K562 (cell line): ENCODE measurements around the gene LIN28A. TPM values are rescaled to one million over a fixed set of nuclear protein-coding genes. Genes with fewer than 3 reads are reported as not detected.

Experiments
- ATAC-seq: fragments of 200-7000 bp; cut with Tn5 transposase; 3 replicates; pipeline ENCODE4 v1.9.1; 2020; ENCODE audit warnings: moderate library complexity
- BruUV-seq: library from RNA; stranded (reverse); fragments of 400-500 nt; replicated peaks from 2 replicates; lab custom pipeline; 2021; lab: Mats Ljungman, UMichigan
- CTCF ChIA-PET: fragments of 300-600 bp; formaldehyde crosslinking; extraction: SDS; loops from one replicate; lab custom pipeline; 2021; ENCODE audit warnings: low intra/inter-chr PET ratio; lab: Yijun Ruan, JAX
- POLR2A ChIA-PET: fragments of 300-600, 350-650 bp; sonication (Branson Sonifier 250); formaldehyde crosslinking; extraction: SDS; loops from one replicate; lab custom pipeline; 2021; ENCODE audit warnings: antibody characterized with exemption, inconsistent platforms; lab: Yijun Ruan, JAX
- DNase-seq, 4 experiments: peaks; one replicate each; pipeline versions ENCODE4 v3.0.0 to v3.0.0-alpha.2; 2011 to 2018; ENCODE audit warnings: low spot score in 3 of 4, mixed read lengths in 3 of 4; ENCODE audit errors: extremely low read depth in 1 of 4
- FAIRE-seq: peaks from 2 replicates; lab custom pipeline; 2011; peaks lifted over from hg19 to GRCh38; lab: Jason Lieb, UNC
- H2AFZ ChIP-seq: 2 replicates; pipeline ENCODE4 v1.6.0; 2011; ENCODE audit warnings: low read depth, low read length, control low read depth, inconsistent platforms
- H3K27ac ChIP-seq: fragments of 200-600 bp; 3 replicates; pipeline ENCODE4 v1.8.0; 2011; ENCODE audit warnings: low read depth, mild to moderate bottlenecking, control low read depth, inconsistent platforms, low read length, moderate library complexity, mixed read lengths; ENCODE audit errors: extremely low read depth
- H3K27me3 ChIP-seq, 2 experiments: fragments of 300-600 bp in 1 of 2; 2 replicates in 1 of 2; 3 replicates in 1 of 2; pipeline versions ENCODE4 v1.6.0 to v1.8.0; 2011; ENCODE audit warnings: inconsistent platforms in 2 of 2, low read length in 2 of 2, mild to moderate bottlenecking in 1 of 2, mixed read lengths in 1 of 2, moderate library complexity in 1 of 2; ENCODE audit not compliant: control insufficient read depth in 2 of 2, insufficient read depth in 2 of 2
- H3K36me3 ChIP-seq: fragments of 300-600 bp; 3 replicates; pipeline ENCODE4 v1.8.0; 2011; ENCODE audit warnings: mild to moderate bottlenecking, low read length, inconsistent platforms; ENCODE audit not compliant: control insufficient read depth, insufficient read depth
- H3K4me1 ChIP-seq, 2 experiments: fragments of 200-600 bp in 1 of 2; replicated peaks in 1 of 2; 2 replicates in 1 of 2; 3 replicates in 1 of 2; pipeline versions ENCODE4 v1.5.1 to v1.8.0; 2011; ENCODE audit warnings: inconsistent platforms in 2 of 2, low read length in 2 of 2, mild to moderate bottlenecking in 1 of 2, mixed read lengths in 1 of 2, moderate library complexity in 1 of 2; ENCODE audit not compliant: control insufficient read depth in 2 of 2, insufficient read depth in 2 of 2
- H3K4me2 ChIP-seq: 2 replicates; pipeline ENCODE4 v1.6.1; 2011; ENCODE audit warnings: low read length, control low read depth, inconsistent platforms, mixed read lengths; ENCODE audit not compliant: insufficient read depth
- H3K4me3 ChIP-seq: fragments of 200-600 bp; sonication (generic), shearing (Covaris generic); 2 replicates; pipeline ENCODE4 v1.5.1; 2016; ENCODE audit warnings: control low read depth, inconsistent platforms
- H3K79me2 ChIP-seq: fragments of 200-600 bp; 3 replicates; pipeline ENCODE4 v1.8.0; 2011; ENCODE audit warnings: low read length, inconsistent platforms; ENCODE audit not compliant: control insufficient read depth, insufficient read depth
- H3K9ac ChIP-seq, 2 experiments: 2 replicates each; pipeline versions ENCODE4 v1.6.0 to v1.6.1; 2011; ENCODE audit warnings: low read depth in 2 of 2, low read length in 2 of 2, control low read depth in 1 of 2, inconsistent platforms in 1 of 2, mild to moderate bottlenecking in 1 of 2, mixed read lengths in 1 of 2; ENCODE audit not compliant: insufficient read depth in 1 of 2
- H3K9me1 ChIP-seq: one replicate; pipeline ENCODE4 v1.6.0; 2011; ENCODE audit warnings: inconsistent platforms, mild to moderate bottlenecking, low read length, moderate library complexity; ENCODE audit not compliant: control insufficient read depth, insufficient read depth
- H3K9me3 ChIP-seq: replicated peaks from 2 replicates; pipeline ENCODE4 v1.5.1; 2011; ENCODE audit warnings: low read depth, low read length, inconsistent platforms; ENCODE audit not compliant: control insufficient read depth, insufficient read depth
- H4K20me1 ChIP-seq: replicated peaks from 2 replicates; pipeline ENCODE4 v1.6.1; 2011; ENCODE audit warnings: low read length, inconsistent platforms, mixed read lengths; ENCODE audit not compliant: control insufficient read depth, insufficient read depth
- ARNT ChIP-seq, 2 experiments: fragments of 450-650 bp; IDR thresholded peaks; 2 replicates each; pipeline ENCODE4 v1.6.1; 2016; ENCODE audit warnings: mild to moderate bottlenecking in 1 of 2
- ASH1L ChIP-seq: fragments of 450-650 bp; IDR thresholded peaks from 2 replicates; pipeline ENCODE4 v1.6.1; 2018; ENCODE audit warnings: borderline replicate concordance, mild to moderate bottlenecking, low read depth; ENCODE audit not compliant: partially characterized antibody
- BCOR ChIP-seq: fragments of 450-650 bp; IDR thresholded peaks from 2 replicates; pipeline ENCODE4 v1.6.1; 2016
- CC2D1A ChIP-seq: fragments of 450-650 bp; IDR thresholded peaks from 2 replicates; pipeline ENCODE4 v1.6.1; 2017; ENCODE audit warnings: mild to moderate bottlenecking
- ELF1 ChIP-seq: fragments of 200-800 bp; sonication (Bioruptor generic); IDR thresholded peaks from 2 replicates; pipeline ENCODE4 v1.6.1; 2016; ENCODE audit warnings: missing genetic modification characterization, missing compliant biosample characterization
- EWSR1 ChIP-seq: fragments of 450-650 bp; IDR thresholded peaks from 2 replicates; pipeline ENCODE4 v1.6.1; 2018; ENCODE audit warnings: borderline replicate concordance, mild to moderate bottlenecking, low read depth, moderate library complexity; ENCODE audit not compliant: partially characterized antibody
- HDAC1 ChIP-seq, 2 experiments: fragments of 450-650 bp; IDR thresholded peaks; 2 replicates each; pipeline ENCODE4 v1.6.1; 2016 to 2017; ENCODE audit warnings: inconsistent platforms in 1 of 2, mild to moderate bottlenecking in 1 of 2, moderate library complexity in 1 of 2
- HDAC2 ChIP-seq: fragments of 450-650 bp; IDR thresholded peaks from 2 replicates; pipeline ENCODE4 v1.6.1; 2016; ENCODE audit warnings: mild to moderate bottlenecking
- HDAC8 ChIP-seq: fragments of 450-650 bp; IDR thresholded peaks from 2 replicates; pipeline ENCODE4 v1.6.1; 2016; ENCODE audit warnings: mild to moderate bottlenecking, missing genetic modification characterization, moderate library complexity, missing compliant biosample characterization
- ILF3 ChIP-seq: fragments of 450-650 bp; IDR thresholded peaks from 2 replicates; pipeline ENCODE4 v1.6.1; 2018; ENCODE audit warnings: antibody characterized with exemption, mild to moderate bottlenecking, moderate library complexity, borderline replicate concordance
- ILK ChIP-seq: fragments of 450-650 bp; IDR thresholded peaks from 2 replicates; pipeline ENCODE4 v1.6.1; 2016; ENCODE audit warnings: missing genetic modification characterization, low read depth, mild to moderate bottlenecking, missing compliant biosample characterization, moderate library complexity, borderline replicate concordance
- KDM1A ChIP-seq, 2 experiments: fragments of 450-650 bp; IDR thresholded peaks; 2 replicates each; pipeline ENCODE4 v1.6.1; 2016; ENCODE audit warnings: mild to moderate bottlenecking in 2 of 2
- KHSRP ChIP-seq: fragments of 450-650 bp; IDR thresholded peaks from 2 replicates; pipeline ENCODE4 v1.6.1; 2017
- MED1 ChIP-seq: sonication (generic); formaldehyde crosslinking; IDR thresholded peaks from 2 replicates; pipeline ENCODE4 v1.8.1; 2023; ENCODE audit warnings: missing genetic modification reagents, borderline replicate concordance
- PHF20 ChIP-seq: fragments of 450-650 bp; IDR thresholded peaks from 2 replicates; pipeline ENCODE4 v1.6.1; 2018; ENCODE audit not compliant: partially characterized antibody
- POLR2B ChIP-seq: fragments of 450-650 bp; IDR thresholded peaks from 2 replicates; pipeline ENCODE4 v1.6.1; 2018; ENCODE audit warnings: low read depth; ENCODE audit not compliant: partially characterized antibody
- RBM25 ChIP-seq: fragments of 200-400 bp; formaldehyde crosslinking; IDR thresholded peaks from 2 replicates; pipeline ENCODE4 v1.6.1; 2018; ENCODE audit warnings: low read length, low read depth, moderate library complexity; ENCODE audit not compliant: severe bottlenecking
- SMARCA5 ChIP-seq: fragments of 450-650 bp; IDR thresholded peaks from 2 replicates; pipeline ENCODE4 v1.6.1; 2016
- SP1 ChIP-seq: sonication (generic); formaldehyde crosslinking; IDR thresholded peaks from 2 replicates; pipeline ENCODE4 v1.8.1; 2022; ENCODE audit warnings: mild to moderate bottlenecking, missing genetic modification reagents
- STAT5A ChIP-seq: IDR thresholded peaks from 2 replicates; pipeline ENCODE4 v1.6.1; 2012; ENCODE audit warnings: low read length, inconsistent platforms, borderline replicate concordance
- YY1 ChIP-seq, 3 experiments: IDR thresholded peaks; 2 replicates each; pipeline ENCODE4 v1.6.1; 2011; ENCODE audit warnings: low read length in 2 of 3, mild to moderate bottlenecking in 2 of 3, moderate library complexity in 2 of 3, borderline replicate concordance in 1 of 3, control low read depth in 1 of 3, low read depth in 1 of 3; ENCODE audit not compliant: insufficient read depth in 3 of 3, insufficient replicate concordance in 2 of 3, control insufficient read depth in 1 of 3, insufficient read length in 1 of 3; ENCODE audit errors: extremely low read depth in 1 of 3
- ZBTB9 ChIP-seq: fragments of 450-650 bp; formaldehyde crosslinking; IDR thresholded peaks from 2 replicates; pipeline ENCODE4 v1.4.0; 2020; ENCODE audit warnings: mild to moderate bottlenecking, moderate library complexity
- ZNF146 ChIP-seq: IDR thresholded peaks from one replicate; pipeline ENCODE4 v1.6.1; 2018; ENCODE audit warnings: missing compliant biosample characterization; ENCODE audit not compliant: unreplicated experiment
- ZNF583 ChIP-seq: fragments of 250-450 bp; sonication (Bioruptor Pico); IDR thresholded peaks from 2 replicates; pipeline ENCODE4 v1.4.0; 2020
- WGBS: fragments of 100-300 bp; shearing (Covaris generic); methylation state at CpG from one replicate; pipeline ENCODE4 v1.1.6; 2016; ENCODE audit warnings: low coverage, mixed read lengths; ENCODE audit not compliant: insufficient coverage; ENCODE audit errors: missing lambda C conversion rate; 5-methylcytosine and 5-hydroxymethylcytosine counted together
- in situ Hi-C: fragments of 300-500 bp; cut with MboI; formaldehyde crosslinking; loops from 4 replicates; pipeline ENCODE4 v1.15.0; 2018; ENCODE audit warnings: inconsistent platforms, mixed read lengths
- intact Hi-C: fragments of 100-400 bp; cut with micrococcal nuclease; formaldehyde crosslinking; loops from 2 replicates; pipeline ENCODE4 v1.14.2; 2022
- polyA plus RNA-seq, 8 experiments: library from polyadenylated mRNA; depleted of rRNA in 4 of 8; stranded (reverse) in 5 of 8; unstranded in 3 of 8; fragments of >200 nt; fragmentation: Nextera tagmentation in 2 of 8; fragmentation: Illumina TruSeq in 1 of 8; extraction: Ambion mirVana in 2 of 8; extraction: Trizol in 1 of 8; gene quantifications; 2 replicates each; pipeline versions ENCODE4 v1.2.1 to v1.2.3, GENCODE V29; 2011 to 2014; ENCODE audit warnings: inconsistent platforms in 1 of 8, missing spikeins in 1 of 8
- total RNA-seq, 7 experiments: library from RNA; depleted of rRNA in 6 of 7; stranded (reverse); fragments of >200 nt in 6 of 7; fragmentation: Illumina TruSeq in 2 of 7; extraction: Trizol in 2 of 7; gene quantifications; 2 replicates each; pipeline versions ENCODE4 v1.2.1 to v1.2.3, GENCODE V29; 2011 to 2021; ENCODE audit warnings: low replicate concordance in 1 of 7

The LIN28A gene
- total and polyA plus RNA-seq, 9 of the 15 experiments (the other 6 are each of a cell fraction or from before 2014, with no cell fraction given) = 0.80 to 5.4 (median 3.9) TPM

DNA sequence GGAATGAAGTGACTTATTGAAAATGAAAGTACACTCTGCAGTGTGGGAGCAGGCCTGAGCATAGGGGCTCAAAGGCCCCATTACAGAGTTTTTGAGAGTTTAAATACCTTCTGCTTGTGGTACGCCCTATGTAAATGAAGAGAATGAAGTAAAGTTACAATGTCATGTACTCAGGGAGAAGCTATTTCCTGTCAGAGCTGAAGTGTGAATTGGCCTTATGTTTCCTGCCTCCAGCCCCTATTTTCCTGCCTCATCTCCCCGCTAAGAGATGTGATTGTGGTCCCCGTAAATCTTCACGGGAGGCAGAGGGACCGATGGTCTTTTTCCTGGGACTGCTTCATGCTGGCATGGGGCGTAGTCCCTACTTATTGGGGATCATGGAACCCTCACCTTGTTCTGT lies 35.5 kb upstream of the LIN28A start (continued):
- TF ChIP-seq ZBTB9 (CRISPR knock-in tag) (no peak), MED1 (CRISPR knock-in tag) (no peak), STAT5A (no peak), ILF3 (no peak), YY1 (IDR thresholded peaks at IDR 0.05; ENCODE audit: borderline replicate concordance in 1 of 3, control insufficient read depth in 1 of 3, extremely low read depth in 1 of 3, insufficient read depth in 3 of 3, insufficient read length in 1 of 3, insufficient replicate concordance in 2 of 3, low read depth in 1 of 3, low read length in 2 of 3) (no peak), ILK (tag) (no peak)

GRCh38 chr1:26376050-26376449 lies 34.6 kb upstream of the LIN28A start:
- 93% methylated on average over 4 of the region's 4 CpGs for WGBS
- ATAC-seq = no peak
- DNase-seq = no peak
- Histone ChIP-seq H3K9me3 (peaks cover under 1% of the 10 kb centered on the region; the same call in 1 of the 2 replicates), H3K27me3 (no peaks in the 10 kb centered on the region), H3K79me2 (no peaks in the 10 kb centered on the region), H3K9ac (no peak overlapping the region), H4K20me1 (no peaks in the 10 kb centered on the region), H3K9me1 (no peaks in the 10 kb centered on the region), H3K4me3 (no peak overlapping the region), H3K36me3 (no peaks in the 10 kb centered on the region), H3K4me2 (no peak overlapping the region), H2AFZ (no peak overlapping the region), H3K4me1 (peaks cover 28 to 41% of the 10 kb centered on the region in 2 experiments), H3K27ac (no peak overlapping the region)
- intact Hi-C loops = no loop called here
- no TSS peak for BruUV-seq
- ChIA-PET CTCF (no interaction called here), POLR2A (no interaction called here)
- no peak for FAIRE-seq
- in situ Hi-C loops = no loop called here
- TF ChIP-seq CC2D1A (no peak), RBM25 (peak; percentile 55), ELF1 (tag) (no peak), STAT5A (no peak), HDAC1 (IDR thresholded peaks at IDR 0.05) (0 out of 4 replicates have a peak, but pooled peaks of 1 of the 2 experiments have one; percentile 19), HDAC8 (tag) (no peak), SMARCA5 (peak; percentile 43; the same call in 1 of the 2 replicates), EWSR1 (no peak), SP1 (CRISPR knock-in tag) (no peak), KHSRP (no peak), POLR2B (no peak), KDM1A (IDR thresholded peaks at IDR 0.05) (peak; percentile 43 to 74), HDAC2 (peak; percentile 32; the same call in 1 of the 2 replicates), ZNF583 (CRISPR knock-in tag) (no peak), BCOR (peak; percentile 88), ZNF146 (CRISPR knock-in tag) (peak; percentile 100), ARNT (IDR thresholded peaks at IDR 0.05) (0 out of 4 replicates have a peak, but pooled peaks of 1 of the 2 experiments have one; percentile 35), PHF20 (peak; percentile 23), ASH1L (no peak)
